ENCODE data around the gene CD276. TPM values are rescaled to one million over a fixed set of nuclear protein-coding genes. Genes with fewer than 3 reads are reported as not detected.

Gene CD276
- total RNA-seq, 1 experiment from 2014 or later, result 75.4 TPM

- H3K9ac ChIP-seq (ENCODE audit: low read length), result no peak overlapping the region
- no peaks in the 10 kb centered on the region for H4K20me1 ChIP-seq (ENCODE audit: insufficient read depth)
- RAD21 ChIA-PET (ENCODE audit: low non-redundant PET in 1 of 2, low total read pairs in 2 of 2, uncharacterized antibody in 2 of 2, unreplicated experiment in 2 of 2), result no interaction called here
- no peaks in the 10 kb centered on the region for H3K36me3 ChIP-seq (ENCODE audit: control insufficient read depth in 1 of 2, insufficient read depth in 2 of 2, low read length in 2 of 2)
- intact Hi-C loops (cut with micrococcal nuclease), result no loop called here
- H3K79me2 ChIP-seq (ENCODE audit: insufficient read depth, low read length), result no peaks in the 10 kb centered on the region
- H3K27ac ChIP-seq (ENCODE audit: low read depth, low read length), result no peak overlapping the region
- H3K27me3 ChIP-seq (ENCODE audit: insufficient read depth, low read length), result no peaks in the 10 kb centered on the region
- TF ChIP-seq ATF3 (IDR thresholded peaks at IDR 0.05) (no peak), RAD21 (IDR thresholded peaks at IDR 0.05; ENCODE audit: low read depth) (no peak), ELF1 (IDR thresholded peaks at IDR 0.05; ENCODE audit: borderline replicate concordance, low read depth) (no peak), ZNF274 (IDR thresholded peaks at IDR 0.05; ENCODE audit: low read depth, low read length) (no peak), POLR2AphosphoS5 (IDR thresholded peaks at IDR 0.05; ENCODE audit: low read depth, low read length) (no peak), CTCF (IDR thresholded peaks at IDR 0.05 in 2 of 3, conservative IDR thresholded peaks at IDR 0.05 in 1 of 3; ENCODE audit: borderline replicate concordance in 1 of 3, insufficient read depth in 1 of 3, low read depth in 2 of 3, low read length in 2 of 3) (no peak), REST (IDR thresholded peaks at IDR 0.05; ENCODE audit: low read depth) (no peak), CBX3 (IDR thresholded peaks at IDR 0.05; ENCODE audit: low read depth) (no peak), FOSL1 (IDR thresholded peaks at IDR 0.05; ENCODE audit: low read depth) (no peak), SRF (IDR thresholded peaks at IDR 0.05; ENCODE audit: low read depth) (no peak), YY1 (IDR thresholded peaks at IDR 0.05; ENCODE audit: extremely low read depth, insufficient replicate concordance, low read depth, low read length) (no peak), SP1 (IDR thresholded peaks at IDR 0.05; ENCODE audit: low read depth) (no peak), EZH2 (IDR thresholded peaks at IDR 0.05) (no peak), CEBPB (IDR thresholded peaks at IDR 0.05; ENCODE audit: low read depth) (no peak), TCF7L2 (IDR thresholded peaks at IDR 0.05; ENCODE audit: borderline replicate concordance, extremely low read depth, insufficient read depth, insufficient read length) (no peak), ZFX (IDR thresholded peaks at IDR 0.05) (no peak), ZBTB33 (IDR thresholded peaks at IDR 0.05; ENCODE audit: extremely low read depth, insufficient replicate concordance, low read length) (no peak), EGR1 (IDR thresholded peaks at IDR 0.05; ENCODE audit: low read depth) (no peak)
- H3K4me2 ChIP-seq (ENCODE audit: low read length), result no peak overlapping the region
- no peaks in the 10 kb centered on the region for H3K9me3 ChIP-seq (ENCODE audit: control insufficient read depth in 1 of 2, insufficient read depth in 1 of 2, low read depth in 1 of 2, low read length in 2 of 2)
- H3K4me1 ChIP-seq (ENCODE audit: control insufficient read depth in 1 of 2, insufficient read depth in 2 of 2, low read length in 2 of 2), result peaks cover 0 to 3% of the 10 kb centered on the region in 2 experiments; a peak in 1 of 4 replicates
- no peak overlapping the region for H3K4me3 ChIP-seq (replicated peaks in 1 of 2; ENCODE audit: low read depth in 1 of 2, low read length in 2 of 2)
- BruUV-seq (replicated peaks), result no TSS peak
- ATAC-seq, result no peak
- POLR2A ChIA-PET, result no interaction called here
- no peak for DNase-seq (ENCODE audit: low read depth, low spot score)
- CTCF ChIA-PET, result no interaction called here
- H3K9me2 ChIP-seq (ENCODE audit: insufficient read depth), result no peaks in the 10 kb centered on the region
- H2AFZ ChIP-seq (ENCODE audit: low read depth, low read length, poor library complexity, severe bottlenecking), result no peak overlapping the region
Observed at GRCh38 chr15:73751899-73752805, 68.0 kb downstream of the CD276 start.

All from HCT116 (cell line).